GM12878 (cell line): ENCODE measurements around the gene RND1. TPM values are rescaled to one million over a fixed set of nuclear protein-coding genes. Genes with fewer than 3 reads are reported as not detected.

Source experiments
- BCL3 ChIP-seq: IDR thresholded peaks from 2 replicates; pipeline ENCODE4 v1.6.1; 2011; ENCODE audit warnings: borderline replicate concordance, low read depth, mild to moderate bottlenecking, moderate library complexity, low read length; ENCODE audit not compliant: insufficient read depth, poor library complexity, severe bottlenecking
- CBFB ChIP-seq: IDR thresholded peaks from 2 replicates; pipeline ENCODE4 v1.6.1; 2016; ENCODE audit warnings: antibody characterized with exemption, low read depth
- CEBPZ ChIP-seq: fragments of 150-350 bp; IDR thresholded peaks from 2 replicates; pipeline ENCODE4 v1.6.1; 2016; ENCODE audit warnings: low read depth, low read length
- FOXK2 ChIP-seq: fragments of 450-650 bp; IDR thresholded peaks from 2 replicates; pipeline ENCODE4 v1.6.1; 2017; ENCODE audit warnings: mild to moderate bottlenecking, moderate library complexity
- GABPA ChIP-seq: IDR thresholded peaks from 2 replicates; pipeline ENCODE4 v1.6.1; 2014; ENCODE audit warnings: antibody characterized with exemption, low read depth, mild to moderate bottlenecking, inconsistent platforms
- KAT2A ChIP-seq: conservative IDR thresholded peaks from 2 replicates; pipeline ENCODE4 v1.6.1; 2011; ENCODE audit warnings: low read depth, low read length; ENCODE audit not compliant: control insufficient read depth
- KDM1A ChIP-seq: fragments of 200-600 bp; sonication (generic); IDR thresholded peaks from 2 replicates; pipeline ENCODE4 v1.6.1; 2016; ENCODE audit warnings: borderline replicate concordance
- MXI1 ChIP-seq: fragments of 150-350 bp; IDR thresholded peaks from 2 replicates; pipeline ENCODE4 v1.6.1; 2011; ENCODE audit warnings: low read depth, mild to moderate bottlenecking, inconsistent platforms, low read length, improper control_type of control experiment
- NR2C1 ChIP-seq: fragments of 450-650 bp; IDR thresholded peaks from 2 replicates; pipeline ENCODE4 v1.6.1; 2017; ENCODE audit warnings: antibody characterized with exemption, mild to moderate bottlenecking, moderate library complexity
- POU2F2 ChIP-seq: IDR thresholded peaks from 3 replicates; pipeline ENCODE4 v1.6.1; 2011; ENCODE audit warnings: low read depth, mild to moderate bottlenecking, low read length, borderline replicate concordance
- REST ChIP-seq: IDR thresholded peaks from 2 replicates; pipeline ENCODE4 v1.6.1; 2012; ENCODE audit warnings: mild to moderate bottlenecking, low read depth, low read length
- TAF1 ChIP-seq: IDR thresholded peaks from 2 replicates; pipeline ENCODE4 v1.6.1; 2011; ENCODE audit warnings: mild to moderate bottlenecking, low read depth, low read length, borderline replicate concordance
- TBL1XR1 ChIP-seq: IDR thresholded peaks from 2 replicates; pipeline ENCODE4 v1.6.1; 2012; ENCODE audit warnings: low read depth, low read length, improper control_type of control experiment
- TCF7 ChIP-seq: IDR thresholded peaks from 2 replicates; pipeline ENCODE4 v1.6.1; 2014; ENCODE audit warnings: antibody characterized with exemption, borderline replicate concordance
- YY1 ChIP-seq: IDR thresholded peaks from 2 replicates; pipeline ENCODE4 v1.6.1; 2011; ENCODE audit warnings: low read depth, mild to moderate bottlenecking, low read length
- ZNF592 ChIP-seq: fragments of 450-650 bp; IDR thresholded peaks from 2 replicates; pipeline ENCODE4 v1.6.1; 2017; ENCODE audit warnings: mild to moderate bottlenecking, moderate library complexity
- polyA plus RNA-seq, 11 experiments: library from polyadenylated mRNA; depleted of rRNA in 4 of 11; unstranded in 6 of 11; stranded (reverse) in 5 of 11; fragments of >200 nt; fragmentation: Nextera tagmentation in 4 of 11; fragmentation: Illumina TruSeq in 1 of 11; extraction: Ambion mirVana in 4 of 11; extraction: Trizol in 1 of 11; gene quantifications; 1 replicate in 1 of 11; 2 replicates in 10 of 11; pipeline versions ENCODE4 v1.2.1 to v1.2.3, GENCODE V29; 2011 to 2016; ENCODE audit warnings: inconsistent platforms in 2 of 11, missing spikeins in 2 of 11, low read depth in 1 of 11
- total RNA-seq, 4 experiments: library from RNA; depleted of rRNA in 3 of 4; stranded (reverse); fragments of >200 nt in 3 of 4; fragmentation: Illumina TruSeq in 1 of 4; extraction: Trizol in 1 of 4; gene quantifications; 2 replicates each; pipeline versions ENCODE4 v1.2.1 to v1.2.3, GENCODE V29; 2013 to 2021

RND1 gene
- total and polyA plus RNA-seq, 10 of the 15 experiments (the other 5 are each of a cell fraction or from before 2014, with no cell fraction given): 0.24 to 5.1 (median 1.5) TPM

- TF ChIP-seq KAT2A (no peak), REST (no peak), GABPA (no peak), CBFB (0 out of 2 replicates have a peak, but pooled peaks have one; percentile 35), CEBPZ (no peak), FOXK2 (no peak), MXI1 (0 out of 2 replicates have a peak, but pooled peaks have one; percentile 37), ZNF592 (no peak), POU2F2 (no peak), TCF7 (no peak), NR2C1 (no peak), YY1 (0 out of 2 replicates have a peak, but pooled peaks have one; percentile 33), TBL1XR1 (0 out of 2 replicates have a peak, but pooled peaks have one; percentile 35), BCL3 (no peak), KDM1A (no peak), TAF1 (peak; percentile 42; the same call in 1 of the 2 replicates)
Measured at GRCh38 chr12:48852734-48853688, 12.7 kb downstream of the RND1 start (continued).
